Sigmoid colon (tissue), 7 donors: ENCODE measurements around the gene PAK1. TPM values are rescaled to one million over a fixed set of nuclear protein-coding genes. Genes with fewer than 3 reads are reported as not detected.

Source experiments
- DNase-seq: peaks from one replicate; pipeline ENCODE4 v3.0.0-alpha.2; 2019
- H3K27ac ChIP-seq, 4 donors: fragments of 200-600 bp; sonication (generic); one replicate each; pipeline ENCODE4 v1.5.1; 2016 to 2019; ENCODE audit warnings: mild to moderate bottlenecking in 1 of 4
- H3K27me3 ChIP-seq, 3 donors: fragments of 200-600 bp; sonication (generic); one replicate each; pipeline ENCODE4 v1.5.1; 2019; ENCODE audit warnings: mild to moderate bottlenecking in 1 of 3
- H3K36me3 ChIP-seq, 4 donors: fragments of 200-600 bp; sonication (generic); one replicate each; pipeline ENCODE4 v1.5.1; 2016 to 2019
- H3K4me1 ChIP-seq, 4 donors: fragments of 200-600 bp; sonication (generic); one replicate each; pipeline ENCODE4 v1.5.1; 2017 to 2019
- H3K4me3 ChIP-seq, 4 donors: fragments of 200-600 bp; sonication (generic); one replicate each; pipeline ENCODE4 v1.5.1; 2017 to 2019; ENCODE audit warnings: mild to moderate bottlenecking in 2 of 4, moderate library complexity in 1 of 4
- H3K9me3 ChIP-seq, 4 donors: fragments of 200-600 bp in 3 of 4; sonication (generic) in 3 of 4; one replicate each; pipeline versions ENCODE4 v1.5.1 to v1.6.1; 2013 to 2019
- EP300 ChIP-seq, 4 donors: sonication (generic); formaldehyde crosslinking; IDR thresholded peaks; one replicate each; pipeline ENCODE4 v1.6.1; 2017; ENCODE audit warnings: antibody characterized with exemption in 4 of 4
- POLR2A ChIP-seq, 2 donors: fragments of 450-650 bp; IDR thresholded peaks; one replicate each; pipeline ENCODE4 v1.6.1; 2016; ENCODE audit warnings: antibody characterized with exemption in 2 of 2, mild to moderate bottlenecking in 2 of 2, moderate library complexity in 2 of 2
- POLR2AphosphoS5 ChIP-seq, 4 donors: sonication (generic); formaldehyde crosslinking; IDR thresholded peaks; one replicate each; pipeline ENCODE4 v1.6.1; 2017; ENCODE audit warnings: antibody characterized with exemption in 4 of 4
- WGBS, 2 donors: extraction: QIAGEN DNeasy Blood & Tissue Kit; methylation state at CpG; one replicate each; pipeline ENCODE4 v1.1.7; 2013; 5-methylcytosine and 5-hydroxymethylcytosine counted together
- intact Hi-C: fragments of 100-400 bp; cut with DNase I; formaldehyde crosslinking; loops from one replicate; pipeline ENCODE4 v1.15.1; 2023
- polyA plus RNA-seq, 3 donors: library from polyadenylated mRNA; stranded (reverse); fragments of 200-250 nt; gene quantifications; one replicate each; pipeline ENCODE4 v1.2.3, GENCODE V29; 2013
- total RNA-seq, 4 donors: library from RNA; depleted of rRNA; stranded (reverse); fragments of >200 nt; gene quantifications; one replicate each; pipeline ENCODE4 v1.1.0, GENCODE V29; 2016
- TF ChIP-seq, protein P1 (sequence below), 4 experiments: fragments of 450-650 bp in 3 of 4; fragments of 200-600 bp in 1 of 4; IDR thresholded peaks; one replicate each; pipeline ENCODE4 v1.5.1; 2016 to 2019; ENCODE audit warnings: antibody characterized with exemption in 4 of 4, mild to moderate bottlenecking in 3 of 4, moderate library complexity in 2 of 4
- donor health status: healthy with polysubstance abuse.
- donor health status: Bipolar disorder and iron deficiency.
- donor health status: healthy.

PAK1 gene
- total and polyA plus RNA-seq, 7 donors = 24.6 to 79.3 (median 37.7) TPM

- intact Hi-C loops = no loop called here
- TF ChIP-seq EP300 (IDR thresholded peaks at IDR 0.05) (no peak), POLR2AphosphoS5 (IDR thresholded peaks at IDR 0.05) (no peak), POLR2A (IDR thresholded peaks at IDR 0.05) (no peak)
- TF ChIP-seq, protein P1, sequence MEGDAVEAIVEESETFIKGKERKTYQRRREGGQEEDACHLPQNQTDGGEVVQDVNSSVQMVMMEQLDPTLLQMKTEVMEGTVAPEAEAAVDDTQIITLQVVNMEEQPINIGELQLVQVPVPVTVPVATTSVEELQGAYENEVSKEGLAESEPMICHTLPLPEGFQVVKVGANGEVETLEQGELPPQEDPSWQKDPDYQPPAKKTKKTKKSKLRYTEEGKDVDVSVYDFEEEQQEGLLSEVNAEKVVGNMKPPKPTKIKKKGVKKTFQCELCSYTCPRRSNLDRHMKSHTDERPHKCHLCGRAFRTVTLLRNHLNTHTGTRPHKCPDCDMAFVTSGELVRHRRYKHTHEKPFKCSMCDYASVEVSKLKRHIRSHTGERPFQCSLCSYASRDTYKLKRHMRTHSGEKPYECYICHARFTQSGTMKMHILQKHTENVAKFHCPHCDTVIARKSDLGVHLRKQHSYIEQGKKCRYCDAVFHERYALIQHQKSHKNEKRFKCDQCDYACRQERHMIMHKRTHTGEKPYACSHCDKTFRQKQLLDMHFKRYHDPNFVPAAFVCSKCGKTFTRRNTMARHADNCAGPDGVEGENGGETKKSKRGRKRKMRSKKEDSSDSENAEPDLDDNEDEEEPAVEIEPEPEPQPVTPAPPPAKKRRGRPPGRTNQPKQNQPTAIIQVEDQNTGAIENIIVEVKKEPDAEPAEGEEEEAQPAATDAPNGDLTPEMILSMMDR (IDR thresholded peaks at IDR 0.05) = no peak
- no peaks in the 10 kb centered on the region for H3K27me3 ChIP-seq
- H3K4me1 ChIP-seq = no peaks in the 10 kb centered on the region
- 80 to 97% methylated on average over 3 of the region's 3 CpGs for WGBS, 2 donors
- peaks cover 0 to 14% (median 2%) of the 10 kb centered on the region in 4 donors for H3K36me3 ChIP-seq
- H3K4me3 ChIP-seq = no peak overlapping the region
- DNase-seq = no peak
- no peak overlapping the region for H3K27ac ChIP-seq
- no peaks in the 10 kb centered on the region for H3K9me3 ChIP-seq
Observed at GRCh38 chr11:77361184-77361583, 112.7 kb downstream of the PAK1 start.

GRCh38 chr11:77359481-77359880 lies 114.4 kb downstream of the PAK1 start:
- no peak for TF ChIP-seq POLR2A (IDR thresholded peaks at IDR 0.05)
- TF ChIP-seq EP300 (IDR thresholded peaks at IDR 0.05) = no peak
- TF ChIP-seq, protein P1 (IDR thresholded peaks at IDR 0.05) = no peak
- TF ChIP-seq POLR2AphosphoS5 (IDR thresholded peaks at IDR 0.05) = no peak
- no peak for DNase-seq
- Histone ChIP-seq H3K4me3 (no peak overlapping the region), H3K9me3 (no peaks in the 10 kb centered on the region), H3K27ac (no peak overlapping the region), H3K4me1 (no peaks in the 10 kb centered on the region), H3K27me3 (no peaks in the 10 kb centered on the region), H3K36me3 (peaks cover 0 to 21% (median 4%) of the 10 kb centered on the region in 4 donors)
- intact Hi-C loops = no loop called here

GRCh38 chr11:77353131-77353530 lies 120.8 kb downstream of the PAK1 start:
- Histone ChIP-seq H3K4me1 (peaks cover 0 to 20% (median 13%) of the 10 kb centered on the region in 4 donors), H3K27me3 (no peaks in the 10 kb centered on the region), H3K9me3 (no peaks in the 10 kb centered on the region), H3K27ac (peak overlapping the region in 2 of 4 donors; percentile 24 to 39), H3K4me3 (no peak overlapping the region), H3K36me3 (peaks cover 0 to 13% (median 4%) of the 10 kb centered on the region in 4 donors)
- TF ChIP-seq POLR2A (IDR thresholded peaks at IDR 0.05) = no peak
- no peak for DNase-seq
- intact Hi-C loops = no loop called here
- 76 to 89% methylated on average over 3 of the region's 3 CpGs for WGBS, 2 donors

GRCh38 chr11:77351281-77351886 lies 122.5 kb downstream of the PAK1 start:
- no peak for DNase-seq
- no peaks in the 10 kb centered on the region for H3K27me3 ChIP-seq
- intact Hi-C loops = no loop called here
- no peak overlapping the region for H3K27ac ChIP-seq
- no peak overlapping the region for H3K4me3 ChIP-seq
- peaks cover 0 to 8% (median 4%) of the 10 kb centered on the region in 4 donors for H3K36me3 ChIP-seq
- H3K4me1 ChIP-seq = peaks cover 0 to 20% (median 13%) of the 10 kb centered on the region in 4 donors
- no peaks in the 10 kb centered on the region for H3K9me3 ChIP-seq
- TF ChIP-seq EP300 (IDR thresholded peaks at IDR 0.05) = no peak
- no peak for TF ChIP-seq POLR2AphosphoS5 (IDR thresholded peaks at IDR 0.05)

DNA sequence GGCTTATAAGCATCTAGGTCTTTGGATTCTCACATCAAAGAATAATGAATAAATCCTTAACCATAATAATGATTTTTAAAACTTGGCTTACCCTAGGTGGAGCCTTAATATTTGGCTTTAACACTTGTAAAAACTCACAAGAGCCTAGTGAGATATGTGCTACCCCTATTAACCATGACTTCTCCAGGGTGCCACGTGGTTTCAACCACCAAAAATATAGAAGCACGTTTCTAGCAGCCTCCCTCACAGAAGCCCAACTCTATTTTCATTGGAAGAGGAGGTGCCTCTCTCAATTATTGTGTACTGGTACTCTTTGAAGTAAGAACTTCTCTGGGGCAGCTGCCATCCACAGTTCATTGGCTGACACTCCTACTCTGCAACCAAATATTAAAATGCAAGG lies 125.9 kb downstream of the PAK1 start:
- TF ChIP-seq POLR2AphosphoS5 (IDR thresholded peaks at IDR 0.05) (no peak), EP300 (IDR thresholded peaks at IDR 0.05) (no peak), POLR2A (IDR thresholded peaks at IDR 0.05) (no peak)
- TF ChIP-seq, protein P1 (IDR thresholded peaks at IDR 0.05) = no peak
- Histone ChIP-seq H3K27me3 (no peaks in the 10 kb centered on the region), H3K9me3 (no peaks in the 10 kb centered on the region), H3K27ac (no peak overlapping the region), H3K4me1 (peaks cover 0 to 12% (median 5%) of the 10 kb centered on the region in 4 donors), H3K36me3 (peaks cover 0 to 9% (median 2%) of the 10 kb centered on the region in 4 donors), H3K4me3 (no peak overlapping the region)
- DNase-seq = no peak
- intact Hi-C loops = no loop called here
- WGBS, 2 donors = 78 to 85% methylated on average over 2 of the region's 2 CpGs
